Endothelial cell of umbilical vein (primary cell): ENCODE results near the gene ACOT11. TPM values are rescaled to one million over a fixed set of nuclear protein-coding genes. Genes with fewer than 3 reads are reported as not detected.
"Not testable (repeated sequence)": the region's sequence is repeated elsewhere in the genome, so short reads cannot be mapped to it uniquely, and the experiment has no call there.

ENCODE experiments used
- BruUV-seq: library from RNA; stranded (reverse); fragments of 400-500 nt; replicated peaks from 2 replicates; lab custom pipeline; 2021; lab: Mats Ljungman, UMichigan
- CTCF ChIA-PET: fragments of 300-600, 350-600 bp; sonication (Branson Sonifier 250); formaldehyde crosslinking; loops from one replicate; lab custom pipeline; 2021; ENCODE audit warnings: antibody characterized with exemption, inconsistent platforms; lab: Charles Lee
- POLR2A ChIA-PET: fragments of 300-600, 350-600 bp; sonication (Branson Sonifier 250); formaldehyde crosslinking; loops from one replicate; lab custom pipeline; 2021; ENCODE audit warnings: antibody characterized with exemption, inconsistent platforms; lab: Charles Lee
- DNase-seq: peaks from one replicate; pipeline ENCODE4 v3.0.0-alpha.2; 2011; ENCODE audit warnings: low read depth, low spot score
- FAIRE-seq: peaks from 2 replicates; lab custom pipeline; 2011; peaks lifted over from hg19 to GRCh38; lab: Jason Lieb, UNC
- H2AFZ ChIP-seq: 2 replicates; pipeline ENCODE4 v1.6.0; 2012; ENCODE audit warnings: low read depth, low read length, control low read depth, inconsistent platforms
- H3K27ac ChIP-seq: 2 replicates; pipeline ENCODE4 v1.5.1; 2011; ENCODE audit warnings: low read depth, mild to moderate bottlenecking, control low read depth, low read length, moderate library complexity; ENCODE audit not compliant: insufficient read depth
- H3K27me3 ChIP-seq, 2 experiments: 2 replicates each; pipeline versions ENCODE4 v1.6.0 to v1.6.1; 2011; ENCODE audit warnings: low read length in 2 of 2, mixed read lengths in 1 of 2; ENCODE audit not compliant: control insufficient read depth in 2 of 2, insufficient read depth in 2 of 2
- H3K36me3 ChIP-seq, 2 experiments: 2 replicates in 1 of 2; 3 replicates in 1 of 2; pipeline ENCODE4 v1.5.1; 2011; ENCODE audit warnings: low read length in 2 of 2, mild to moderate bottlenecking in 1 of 2, moderate library complexity in 1 of 2; ENCODE audit not compliant: control insufficient read depth in 2 of 2, insufficient read depth in 2 of 2; ENCODE audit errors: extremely low read depth in 1 of 2
- H3K4me1 ChIP-seq: 3 replicates; pipeline ENCODE4 v1.5.1; 2011; ENCODE audit warnings: mild to moderate bottlenecking, low read length; ENCODE audit not compliant: control insufficient read depth, insufficient read depth; ENCODE audit errors: extremely low read depth
- H3K4me2 ChIP-seq: 2 replicates; pipeline ENCODE4 v1.6.1; 2011; ENCODE audit warnings: low read length, control low read depth, mixed read lengths; ENCODE audit not compliant: insufficient read depth
- H3K4me3 ChIP-seq, 3 experiments: fragments of 200-600 bp in 1 of 3; sonication (generic), shearing (Covaris generic) in 1 of 3; replicated peaks in 1 of 3; 2 replicates each; pipeline ENCODE4 v1.5.1; 2011 to 2016; ENCODE audit warnings: control low read depth in 3 of 3, low read length in 3 of 3, mild to moderate bottlenecking in 2 of 3, inconsistent platforms in 1 of 3, low read depth in 1 of 3, moderate library complexity in 1 of 3; ENCODE audit not compliant: insufficient read depth in 1 of 3
- H3K79me2 ChIP-seq: 2 replicates; pipeline ENCODE4 v1.6.0; 2012; ENCODE audit warnings: low read length, inconsistent platforms; ENCODE audit not compliant: control insufficient read depth, insufficient read depth
- H3K9ac ChIP-seq: replicated peaks from 2 replicates; pipeline ENCODE3; 2011; ENCODE audit warnings: low read length, control low read depth; ENCODE audit not compliant: insufficient read depth; ENCODE audit errors: extremely low read depth
- H3K9me1 ChIP-seq: replicated peaks from 3 replicates; pipeline ENCODE4 v1.6.0; 2011; ENCODE audit warnings: mild to moderate bottlenecking, low read length; ENCODE audit not compliant: control insufficient read depth, insufficient read depth; ENCODE audit errors: extremely low read depth
- H3K9me3 ChIP-seq: replicated peaks from 2 replicates; pipeline ENCODE4 v1.5.1; 2012; ENCODE audit warnings: low read length, inconsistent platforms; ENCODE audit not compliant: control insufficient read depth, insufficient read depth
- H4K20me1 ChIP-seq: replicated peaks from 2 replicates; pipeline ENCODE3; 2011; ENCODE audit warnings: mild to moderate bottlenecking, low read length; ENCODE audit not compliant: control insufficient read depth, insufficient read depth; ENCODE audit errors: extremely low read depth
- EZH2 ChIP-seq: IDR thresholded peaks from 2 replicates; pipeline ENCODE4 v1.6.1; 2012; ENCODE audit warnings: borderline replicate concordance, low read depth, mild to moderate bottlenecking, moderate library complexity, low read length, inconsistent platforms; ENCODE audit not compliant: severe bottlenecking
- FOS ChIP-seq: IDR thresholded peaks from 2 replicates; pipeline ENCODE4 v1.6.1; 2011; ENCODE audit warnings: mild to moderate bottlenecking, low read length, moderate library complexity, borderline replicate concordance; ENCODE audit not compliant: insufficient read depth
- GATA2 ChIP-seq: IDR thresholded peaks from 2 replicates; pipeline ENCODE4 v1.7.0; 2011; ENCODE audit warnings: low read depth, mild to moderate bottlenecking, moderate library complexity, mixed read lengths, low read length; ENCODE audit not compliant: insufficient read length, insufficient read depth
- JUN ChIP-seq: IDR thresholded peaks from 2 replicates; pipeline ENCODE4 v1.6.1; 2011; ENCODE audit warnings: borderline replicate concordance, low read depth; ENCODE audit not compliant: insufficient read length, insufficient read depth
- MYC ChIP-seq: IDR thresholded peaks from one replicate; pipeline ENCODE4 v1.6.1; 2011; ENCODE audit warnings: mild to moderate bottlenecking, low read depth, low read length
- POLR2A ChIP-seq: IDR thresholded peaks from 2 replicates; pipeline ENCODE4 v1.6.1; 2012; ENCODE audit warnings: low read depth, mild to moderate bottlenecking, control low read depth, low read length
- POLR2AphosphoS5 ChIP-seq: IDR thresholded peaks from 2 replicates; pipeline ENCODE4 v1.6.1; 2012; ENCODE audit warnings: low read depth, mild to moderate bottlenecking, control low read depth, low read length, moderate library complexity; ENCODE audit not compliant: insufficient read depth
- dilution Hi-C: fragments of 300-500 bp; cut with MboI; formaldehyde crosslinking; loops from one replicate; pipeline ENCODE4 v1.15.0; 2019; ENCODE audit warnings: low sequenced_read_pairs; ENCODE audit not compliant: extremely low pct_ligation_motif_present
- intact Hi-C: fragments of 100-400 bp; cut with micrococcal nuclease; formaldehyde crosslinking; loops from one replicate; pipeline ENCODE4 v1.10.0; 2022
- polyA plus RNA-seq, 4 experiments: library from polyadenylated mRNA; depleted of rRNA in 3 of 4; stranded (reverse) in 3 of 4; unstranded in 1 of 4; fragments of >200 nt; gene quantifications; 2 replicates each; pipeline versions ENCODE4 v1.2.1 to v1.2.3, GENCODE V29; 2011 to 2012; ENCODE audit warnings: missing spikeins in 1 of 4
- total RNA-seq: library from RNA; stranded (reverse); gene quantifications from 2 replicates; pipeline ENCODE4 v1.2.3, GENCODE V29; 2021
- TF ChIP-seq, protein P1 (sequence below): IDR thresholded peaks from 2 replicates; pipeline ENCODE4 v1.6.1; 2011; ENCODE audit not compliant: insufficient read depth, insufficient read length
- TF ChIP-seq, protein P2 (sequence below), 2 donors: IDR thresholded peaks; 1 replicate in 1 of 2; 2 replicates in 1 of 2; pipeline ENCODE4 v1.5.1; 2011; ENCODE audit warnings: low read length in 2 of 2, mild to moderate bottlenecking in 2 of 2, moderate library complexity in 2 of 2, control low read depth in 1 of 2, inconsistent platforms in 1 of 2, low read depth in 1 of 2; ENCODE audit not compliant: insufficient read depth in 1 of 2; ENCODE audit errors: extremely low read depth in 1 of 2

ACOT11 gene
- total and polyA plus RNA-seq, 2 donors (not counting 3 experiments of a cell fraction or from before 2014, with no cell fraction given) = 4.5 to 5.4 TPM

DNA sequence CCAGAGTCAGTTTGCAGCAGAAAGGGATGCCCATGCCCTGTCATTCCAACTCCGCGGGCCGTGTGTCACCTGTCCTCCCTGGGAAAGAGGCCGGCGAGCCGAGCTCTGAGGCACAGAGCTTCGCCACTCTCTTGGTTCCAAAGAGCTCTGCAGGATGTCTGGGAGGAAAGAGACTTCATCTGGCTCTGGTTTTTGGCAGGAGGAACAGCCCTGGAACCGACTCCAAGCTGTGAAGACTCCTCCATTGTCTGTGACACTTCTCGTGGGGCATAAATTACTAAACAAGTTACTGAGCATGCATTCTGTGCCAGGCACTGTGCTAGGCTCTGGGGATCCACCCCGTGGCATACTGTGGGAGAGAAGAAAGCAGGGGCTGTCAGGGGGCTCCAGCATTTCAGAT is 79.2 kb downstream of the ACOT11 start:
- H2AFZ ChIP-seq = no peak overlapping the region
- BruUV-seq = no TSS peak
- H3K36me3 ChIP-seq = no peaks in the 10 kb centered on the region
- ChIA-PET POLR2A (no interaction called here), CTCF (no interaction called here)
- no peak overlapping the region for H3K4me3 ChIP-seq
- intact Hi-C loops (no loop called here), dilution Hi-C loops (no loop called here)
- no peaks in the 10 kb centered on the region for H3K4me1 ChIP-seq
- H3K9me3 ChIP-seq = no peaks in the 10 kb centered on the region
- no peaks in the 10 kb centered on the region for H3K9me1 ChIP-seq
- TF ChIP-seq GATA2 = no peak
- no peak for TF ChIP-seq EZH2
- no peak for TF ChIP-seq POLR2AphosphoS5
- TF ChIP-seq, protein P1, sequence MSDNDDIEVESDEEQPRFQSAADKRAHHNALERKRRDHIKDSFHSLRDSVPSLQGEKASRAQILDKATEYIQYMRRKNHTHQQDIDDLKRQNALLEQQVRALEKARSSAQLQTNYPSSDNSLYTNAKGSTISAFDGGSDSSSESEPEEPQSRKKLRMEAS = no peak
- no peak for TF ChIP-seq FOS
- no peak for TF ChIP-seq MYC
- TF ChIP-seq POLR2A = no peak
- TF ChIP-seq, protein P2, sequence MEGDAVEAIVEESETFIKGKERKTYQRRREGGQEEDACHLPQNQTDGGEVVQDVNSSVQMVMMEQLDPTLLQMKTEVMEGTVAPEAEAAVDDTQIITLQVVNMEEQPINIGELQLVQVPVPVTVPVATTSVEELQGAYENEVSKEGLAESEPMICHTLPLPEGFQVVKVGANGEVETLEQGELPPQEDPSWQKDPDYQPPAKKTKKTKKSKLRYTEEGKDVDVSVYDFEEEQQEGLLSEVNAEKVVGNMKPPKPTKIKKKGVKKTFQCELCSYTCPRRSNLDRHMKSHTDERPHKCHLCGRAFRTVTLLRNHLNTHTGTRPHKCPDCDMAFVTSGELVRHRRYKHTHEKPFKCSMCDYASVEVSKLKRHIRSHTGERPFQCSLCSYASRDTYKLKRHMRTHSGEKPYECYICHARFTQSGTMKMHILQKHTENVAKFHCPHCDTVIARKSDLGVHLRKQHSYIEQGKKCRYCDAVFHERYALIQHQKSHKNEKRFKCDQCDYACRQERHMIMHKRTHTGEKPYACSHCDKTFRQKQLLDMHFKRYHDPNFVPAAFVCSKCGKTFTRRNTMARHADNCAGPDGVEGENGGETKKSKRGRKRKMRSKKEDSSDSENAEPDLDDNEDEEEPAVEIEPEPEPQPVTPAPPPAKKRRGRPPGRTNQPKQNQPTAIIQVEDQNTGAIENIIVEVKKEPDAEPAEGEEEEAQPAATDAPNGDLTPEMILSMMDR (IDR thresholded peaks at IDR 0.05; ENCODE audit: extremely low read depth in 1 of 2, insufficient read depth in 1 of 2, low read depth in 1 of 2, low read length in 2 of 2) = no peak
- no peak for TF ChIP-seq JUN
- no peak for DNase-seq
- no peaks in the 10 kb centered on the region for H3K79me2 ChIP-seq
- H3K4me2 ChIP-seq = no peak overlapping the region
- peaks cover 4 to 9% of the 10 kb centered on the region in 2 experiments for H3K27me3 ChIP-seq
- no peak overlapping the region for H3K27ac ChIP-seq
- no peak overlapping the region for H3K9ac ChIP-seq
- FAIRE-seq = no peak
- no peaks in the 10 kb centered on the region for H4K20me1 ChIP-seq

DNA sequence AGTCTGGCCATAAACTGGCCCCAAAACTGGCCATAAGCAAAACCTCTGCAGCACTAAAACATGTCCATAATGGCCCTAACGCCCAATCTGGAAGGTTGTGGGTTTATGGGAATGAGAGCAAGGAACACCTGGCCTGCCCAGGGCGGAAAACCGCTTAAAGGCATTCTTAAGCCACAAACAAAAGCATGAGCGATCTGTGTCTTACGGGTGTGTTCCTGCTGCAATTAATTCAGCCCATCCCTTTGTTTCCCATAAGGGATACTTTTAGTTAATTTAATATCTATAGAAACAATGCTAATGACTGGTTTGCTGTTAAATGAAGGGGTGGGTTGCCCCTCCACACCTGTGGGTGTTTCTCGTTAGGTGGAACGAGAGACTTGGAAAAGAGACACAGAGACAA is 87.8 kb downstream of the ACOT11 start:
- BruUV-seq, intact Hi-C loops: not testable (repeated sequence)

More for the DNA sequence above, 87.8 kb downstream of the ACOT11 start:
- H3K9ac ChIP-seq, FAIRE-seq, H3K27ac ChIP-seq, dilution Hi-C loops, POLR2A ChIA-PET, H4K20me1 ChIP-seq, H3K4me3 ChIP-seq, H3K9me1 ChIP-seq, DNase-seq, H2AFZ ChIP-seq, H3K79me2 ChIP-seq, H3K4me1 ChIP-seq, H3K4me2 ChIP-seq, H3K9me3 ChIP-seq, H3K36me3 ChIP-seq: not testable (repeated sequence)
- peaks cover 14 to 18% of the 10 kb centered on the region in 2 experiments for H3K27me3 ChIP-seq
- CTCF ChIA-PET = interaction anchor here (1.2 kb wide), 1 partner anchor 137 kb away, joined by 3 read pairs; no protein-coding TSS in a partner anchor
